ENCODE data around the gene CEL. TPM values are rescaled to one million over a fixed set of nuclear protein-coding genes. Genes with fewer than 3 reads are reported as not detected.

CEL gene
- total RNA-seq, 2 donors from 2014 or later = 0.78 to 5.3 TPM

DNA sequence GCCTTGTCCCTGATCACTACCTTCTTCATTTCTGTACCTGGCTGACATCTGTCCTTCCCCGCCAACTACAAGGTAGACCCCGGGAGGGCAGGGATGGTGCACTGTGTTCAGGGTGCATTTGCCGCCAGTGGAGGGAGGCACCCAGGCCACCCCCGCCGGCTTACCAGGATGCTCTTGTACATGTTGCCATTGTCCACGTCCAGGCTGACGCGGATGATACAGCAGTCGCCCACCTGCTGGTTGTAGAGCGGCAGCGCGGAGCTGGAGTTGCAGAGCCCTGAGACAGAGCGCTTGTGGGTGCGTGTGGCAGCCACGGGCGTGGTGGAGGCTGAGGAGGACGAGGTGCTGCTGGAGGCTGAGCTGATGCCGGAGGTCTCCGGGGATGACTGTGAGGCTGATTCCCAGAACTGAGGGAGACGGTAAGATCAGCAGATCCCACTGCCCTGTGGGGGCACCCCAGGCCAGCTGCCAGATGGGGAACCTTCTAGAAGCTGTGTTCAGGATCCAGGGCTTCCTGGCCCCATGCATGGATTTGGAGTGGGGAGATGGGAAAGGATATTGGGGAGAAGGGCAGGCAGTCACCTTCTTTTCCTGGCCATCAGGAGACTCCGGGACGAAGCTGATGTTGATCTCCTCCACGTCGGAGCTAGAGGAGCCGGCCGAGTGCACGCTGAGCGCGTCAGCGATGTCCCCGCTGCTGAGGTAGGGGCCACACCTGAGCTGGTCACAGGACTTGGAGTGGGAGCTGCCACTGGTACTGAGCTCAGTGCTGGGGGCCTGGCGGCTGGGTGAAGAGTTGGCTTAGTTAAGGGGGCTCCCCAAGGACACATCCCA lies 39.8 kb downstream of the CEL start:
- no peak for DNase-seq (ENCODE audit: low spot score)
- Histone ChIP-seq H3K27ac (no peak overlapping the region), H3K36me3 (peaks cover 80% of the 10 kb centered on the region), H3K4me3 (no peak overlapping the region), H3K27me3 (replicated peaks; ENCODE audit: insufficient read depth) (no peaks in the 10 kb centered on the region), H3K9me3 (peaks cover 3% of the 10 kb centered on the region), H3K4me1 (ENCODE audit: control insufficient read depth in 1 of 2, low read depth in 2 of 2) (no peaks in the 10 kb centered on the region)
- ATAC-seq (ENCODE audit: insufficient number of reproducible peaks, low FRiP score, low read depth) = no peak
- TF ChIP-seq, protein P1, sequence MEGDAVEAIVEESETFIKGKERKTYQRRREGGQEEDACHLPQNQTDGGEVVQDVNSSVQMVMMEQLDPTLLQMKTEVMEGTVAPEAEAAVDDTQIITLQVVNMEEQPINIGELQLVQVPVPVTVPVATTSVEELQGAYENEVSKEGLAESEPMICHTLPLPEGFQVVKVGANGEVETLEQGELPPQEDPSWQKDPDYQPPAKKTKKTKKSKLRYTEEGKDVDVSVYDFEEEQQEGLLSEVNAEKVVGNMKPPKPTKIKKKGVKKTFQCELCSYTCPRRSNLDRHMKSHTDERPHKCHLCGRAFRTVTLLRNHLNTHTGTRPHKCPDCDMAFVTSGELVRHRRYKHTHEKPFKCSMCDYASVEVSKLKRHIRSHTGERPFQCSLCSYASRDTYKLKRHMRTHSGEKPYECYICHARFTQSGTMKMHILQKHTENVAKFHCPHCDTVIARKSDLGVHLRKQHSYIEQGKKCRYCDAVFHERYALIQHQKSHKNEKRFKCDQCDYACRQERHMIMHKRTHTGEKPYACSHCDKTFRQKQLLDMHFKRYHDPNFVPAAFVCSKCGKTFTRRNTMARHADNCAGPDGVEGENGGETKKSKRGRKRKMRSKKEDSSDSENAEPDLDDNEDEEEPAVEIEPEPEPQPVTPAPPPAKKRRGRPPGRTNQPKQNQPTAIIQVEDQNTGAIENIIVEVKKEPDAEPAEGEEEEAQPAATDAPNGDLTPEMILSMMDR (IDR thresholded peaks at IDR 0.05) = no peak

DNA sequence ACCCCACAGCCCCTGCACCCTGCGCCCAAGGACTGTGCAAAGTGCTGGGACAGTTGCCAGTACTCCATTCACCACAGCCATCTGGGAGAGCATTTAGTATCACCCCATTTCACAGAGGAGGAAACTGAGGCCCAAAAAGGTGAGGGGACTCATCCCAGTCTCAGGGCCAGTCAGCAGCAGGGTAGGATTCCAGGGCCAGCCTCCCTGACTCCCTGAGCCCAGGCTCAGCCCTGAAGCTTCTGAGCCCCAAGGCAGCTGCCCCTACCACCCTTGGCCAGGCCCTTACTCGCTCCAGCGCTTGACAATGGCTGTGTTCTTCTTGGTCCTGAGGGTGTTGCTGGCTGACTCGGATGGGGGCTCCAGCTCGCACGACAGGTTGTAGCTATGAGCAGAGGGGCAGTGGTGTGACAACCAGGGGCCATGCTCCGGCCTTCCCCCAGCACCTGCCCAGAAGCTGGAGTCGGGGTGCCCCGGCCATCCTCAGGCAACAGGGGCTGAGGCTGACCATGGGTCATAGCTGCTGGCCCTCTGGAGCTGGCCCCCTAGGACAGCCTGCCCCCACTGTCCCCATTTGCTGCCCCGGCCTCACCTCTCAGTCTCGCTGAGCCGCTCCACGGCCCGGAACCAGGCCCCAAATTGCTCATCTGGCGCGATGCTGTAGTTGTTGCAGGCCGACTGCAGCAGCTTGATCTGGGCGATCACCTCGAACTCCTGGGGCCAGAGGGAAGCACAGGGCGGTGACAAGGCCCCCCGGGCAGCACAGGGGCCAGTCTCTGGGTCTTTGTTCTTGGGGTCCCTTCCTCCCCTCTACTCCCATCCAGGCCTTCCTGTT lies 40.6 kb downstream of the CEL start:
- no peaks in the 10 kb centered on the region for H3K27me3 ChIP-seq (replicated peaks; ENCODE audit: insufficient read depth)
- no peak overlapping the region for H3K27ac ChIP-seq
- H3K9me3 ChIP-seq = no peaks in the 10 kb centered on the region
- DNase-seq (ENCODE audit: low spot score) (no peak), ATAC-seq (ENCODE audit: insufficient number of reproducible peaks, low FRiP score, low read depth) (no peak)
- TF ChIP-seq, protein P1 (IDR thresholded peaks at IDR 0.05) = no peak
- H3K4me1 ChIP-seq (ENCODE audit: control insufficient read depth in 1 of 2, low read depth in 2 of 2) = no peaks in the 10 kb centered on the region
- no peak overlapping the region for H3K4me3 ChIP-seq
- peaks cover 86% of the 10 kb centered on the region for H3K36me3 ChIP-seq

DNA sequence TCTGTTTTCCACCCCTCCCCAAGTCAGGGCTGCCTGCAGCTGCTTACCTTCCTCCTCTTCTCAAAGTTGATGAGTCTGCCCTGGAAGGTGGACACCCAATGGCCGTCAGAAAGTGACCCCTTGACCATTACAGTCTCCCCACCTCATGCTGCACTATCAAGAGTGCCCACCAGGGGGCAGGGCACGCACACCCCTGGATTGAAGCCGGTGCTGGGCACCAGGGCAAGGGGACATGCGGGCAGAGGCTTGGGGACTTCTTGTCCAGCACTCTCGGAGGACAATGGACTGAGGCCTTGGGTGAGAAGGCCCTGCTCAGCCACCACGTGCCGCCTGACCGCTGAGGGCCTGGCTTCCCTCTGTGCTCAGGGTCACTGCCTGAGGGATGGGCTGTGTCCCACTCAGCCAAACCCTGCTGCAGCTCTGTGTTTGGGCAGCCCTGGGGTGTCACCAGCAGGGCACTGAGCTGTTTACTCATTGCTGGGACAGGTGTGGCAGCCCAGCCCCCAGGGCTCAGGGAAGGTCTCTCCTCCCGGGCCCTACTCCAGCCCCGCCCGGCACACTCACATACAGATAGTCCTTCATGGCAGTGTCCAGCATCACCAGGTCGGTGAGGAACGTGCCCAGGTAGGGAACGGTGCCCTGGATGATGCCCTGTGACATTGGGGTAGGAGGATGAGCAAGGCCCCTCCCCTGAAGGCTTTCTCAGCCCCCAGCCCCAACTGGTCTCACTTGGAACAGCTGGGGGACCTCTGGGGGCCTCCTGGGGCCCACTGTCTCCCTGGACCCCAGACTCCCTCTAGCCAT lies 41.6 kb downstream of the CEL start:
- H3K4me3 ChIP-seq = no peak overlapping the region
- no peak for DNase-seq (ENCODE audit: low spot score)
- no peak overlapping the region for H3K27ac ChIP-seq
- TF ChIP-seq, protein P1 (IDR thresholded peaks at IDR 0.05) = peak; percentile 97
- peaks cover 85% of the 10 kb centered on the region for H3K36me3 ChIP-seq
- ATAC-seq (ENCODE audit: insufficient number of reproducible peaks, low FRiP score, low read depth) = peak; percentile 52
- no peaks in the 10 kb centered on the region for H3K9me3 ChIP-seq
- no peaks in the 10 kb centered on the region for H3K4me1 ChIP-seq (ENCODE audit: control insufficient read depth in 1 of 2, low read depth in 2 of 2)
- no peaks in the 10 kb centered on the region for H3K27me3 ChIP-seq (replicated peaks; ENCODE audit: insufficient read depth)

DNA sequence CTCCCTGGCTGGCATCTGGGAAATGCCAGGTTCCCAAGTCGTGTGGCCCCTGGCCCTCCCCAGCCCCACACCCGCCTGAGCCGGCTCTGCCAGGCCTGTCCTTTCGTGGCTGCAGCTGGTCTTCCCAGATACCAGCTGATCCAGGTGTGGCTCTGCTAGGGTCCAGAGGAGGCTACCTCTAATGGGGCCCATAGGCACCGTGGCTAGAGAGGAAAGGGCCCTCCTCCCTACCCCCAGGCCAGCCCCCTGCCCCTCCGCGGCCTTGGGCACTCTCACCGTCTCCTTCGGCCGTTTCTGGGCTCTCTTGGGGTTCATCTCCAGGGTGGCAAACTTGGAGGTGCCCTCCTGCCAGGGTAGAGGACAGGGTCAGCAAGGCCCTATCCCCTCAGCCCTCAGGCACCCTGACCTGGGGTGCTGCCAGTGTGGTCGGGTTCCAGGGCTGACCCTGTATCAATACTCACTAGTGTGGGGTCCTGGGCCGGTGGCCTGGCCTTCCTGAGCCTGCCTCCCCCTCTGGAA lies 42.3 kb downstream of the CEL start:
- Histone ChIP-seq H3K4me3 (no peak overlapping the region), H3K36me3 (peaks cover 85% of the 10 kb centered on the region)

More for the DNA sequence above, 42.3 kb downstream of the CEL start:
- H3K4me1 ChIP-seq (ENCODE audit: control insufficient read depth in 1 of 2, low read depth in 2 of 2) = no peaks in the 10 kb centered on the region
- DNase-seq (ENCODE audit: low spot score) (no peak), ATAC-seq (ENCODE audit: insufficient number of reproducible peaks, low FRiP score, low read depth) (no peak)
- no peaks in the 10 kb centered on the region for H3K9me3 ChIP-seq
- TF ChIP-seq, protein P1 (IDR thresholded peaks at IDR 0.05) = no peak
- no peak overlapping the region for H3K27ac ChIP-seq
- H3K27me3 ChIP-seq (replicated peaks; ENCODE audit: insufficient read depth) = no peaks in the 10 kb centered on the region

Data from thoracic aorta (tissue), 2 donors.